ENCODE results near the gene NRAP. TPM values are rescaled to one million over a fixed set of nuclear protein-coding genes. Genes with fewer than 3 reads are reported as not detected.
A peak's percentile ranks its signal among the peaks of the same experiment; 100 is the strongest.

Gene NRAP, protein sequence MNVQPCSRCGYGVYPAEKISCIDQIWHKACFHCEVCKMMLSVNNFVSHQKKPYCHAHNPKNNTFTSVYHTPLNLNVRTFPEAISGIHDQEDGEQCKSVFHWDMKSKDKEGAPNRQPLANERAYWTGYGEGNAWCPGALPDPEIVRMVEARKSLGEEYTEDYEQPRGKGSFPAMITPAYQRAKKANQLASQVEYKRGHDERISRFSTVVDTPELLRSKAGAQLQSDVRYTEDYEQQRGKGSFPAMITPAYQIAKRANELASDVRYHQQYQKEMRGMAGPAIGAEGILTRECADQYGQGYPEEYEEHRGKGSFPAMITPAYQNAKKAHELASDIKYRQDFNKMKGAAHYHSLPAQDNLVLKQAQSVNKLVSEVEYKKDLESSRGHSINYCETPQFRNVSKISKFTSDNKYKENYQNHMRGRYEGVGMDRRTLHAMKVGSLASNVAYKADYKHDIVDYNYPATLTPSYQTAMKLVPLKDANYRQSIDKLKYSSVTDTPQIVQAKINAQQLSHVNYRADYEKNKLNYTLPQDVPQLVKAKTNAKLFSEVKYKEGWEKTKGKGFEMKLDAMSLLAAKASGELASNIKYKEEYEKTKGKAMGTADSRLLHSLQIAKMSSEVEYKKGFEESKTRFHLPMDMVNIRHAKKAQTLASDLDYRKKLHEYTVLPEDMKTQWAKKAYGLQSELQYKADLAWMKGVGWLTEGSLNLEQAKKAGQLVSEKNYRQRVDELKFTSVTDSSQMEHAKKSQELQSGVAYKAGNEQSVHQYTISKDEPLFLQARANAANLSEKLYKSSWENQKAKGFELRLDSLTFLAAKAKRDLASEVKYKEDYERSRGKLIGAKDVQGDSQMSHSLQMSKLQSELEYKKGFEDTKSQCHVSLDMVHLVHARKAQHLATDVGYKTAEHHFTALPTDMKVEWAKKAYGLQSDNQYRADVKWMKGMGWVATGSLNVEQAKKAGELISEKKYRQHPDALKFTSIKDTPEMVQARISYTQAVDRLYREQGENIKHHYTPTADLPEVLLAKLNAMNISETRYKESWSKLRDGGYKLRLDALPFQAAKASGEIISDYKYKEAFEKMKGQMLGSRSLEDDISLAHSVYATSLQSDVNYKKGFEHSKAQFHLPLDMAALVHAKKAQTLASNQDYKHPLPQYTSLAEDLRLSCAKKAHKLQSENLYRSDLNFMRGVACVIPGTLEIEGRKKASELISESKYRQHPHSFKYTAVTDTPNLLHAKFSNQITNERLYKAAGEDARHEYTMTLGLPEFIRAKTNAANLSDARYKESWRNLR (N-terminal part only)
- total RNA-seq (1,000 to 10,000 TPM in 6 of 10 donors, 100 to 1,000 TPM in 4; 633 to 1,999 (median 1,413) TPM), polyA plus RNA-seq (100 to 1,000 TPM; 168 to 226 TPM)
- long read RNA-seq, donor 1, full-length matches to known transcripts = 17 of 488 reads
- long read RNA-seq, donor 1, partial matches to known transcripts = 412 of 488 reads
- long read RNA-seq, donor 1, other reads (novel, unspliced or antisense) = 59 of 488 reads
- long read RNA-seq, donor 2, full-length matches to known transcripts = 50 of 1,039 reads
- long read RNA-seq, donor 2, partial matches to known transcripts = 906 of 1,039 reads
- long read RNA-seq, donor 2, other reads (novel, unspliced or antisense) = 83 of 1,039 reads
- long read RNA-seq, donor 3, full-length matches to known transcripts = 1 of 978 reads
- long read RNA-seq, donor 3, partial matches to known transcripts = 900 of 978 reads
- long read RNA-seq, donor 3, other reads (novel, unspliced or antisense) = 77 of 978 reads

DNA sequence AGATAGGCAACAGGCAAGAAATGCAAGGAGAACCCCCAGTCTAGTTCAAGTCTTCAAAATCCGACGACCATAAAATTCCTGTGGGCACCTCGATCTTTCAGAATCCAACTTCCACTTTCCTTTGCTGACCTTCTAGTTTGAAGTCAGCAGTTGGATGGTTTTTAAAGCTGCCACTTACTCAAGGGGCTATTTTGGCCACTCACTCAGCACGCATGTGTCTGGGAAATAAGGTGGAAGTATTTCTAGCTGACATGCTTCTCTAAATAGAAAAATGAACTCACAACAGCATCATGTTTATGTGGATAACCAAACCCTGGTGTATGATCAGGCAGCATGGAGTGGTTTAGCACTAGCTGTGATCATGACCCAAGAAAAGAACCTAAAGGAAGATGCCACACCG is at the start of gene NRAP:
Gene NRAP (minus strand): TSS at position 134 of the 400 bp plus-strand sequence. CDS start 159 bp downstream, outside the sequence.
- Histone ChIP-seq H3K27ac (peak within 1 kb of the TSS; percentile 55 to 97 (median 84)), H3K9me3 (no peaks in the 10 kb centered on the region), H3K4me1 (peaks cover 0 to 10% (median 4%) of the 10 kb centered on the region in 9 donors), H3K27me3 (no peaks in the 10 kb centered on the region), H3K4me3 (peak within 1 kb of the TSS; percentile 8 to 60 (median 46)), H3K36me3 (peaks cover 0 to 10% (median 0%) of the 10 kb centered on the region in 9 donors)
- DNase-seq = peak in 1 of 2 donors; percentile 56
- TF ChIP-seq, protein P1, sequence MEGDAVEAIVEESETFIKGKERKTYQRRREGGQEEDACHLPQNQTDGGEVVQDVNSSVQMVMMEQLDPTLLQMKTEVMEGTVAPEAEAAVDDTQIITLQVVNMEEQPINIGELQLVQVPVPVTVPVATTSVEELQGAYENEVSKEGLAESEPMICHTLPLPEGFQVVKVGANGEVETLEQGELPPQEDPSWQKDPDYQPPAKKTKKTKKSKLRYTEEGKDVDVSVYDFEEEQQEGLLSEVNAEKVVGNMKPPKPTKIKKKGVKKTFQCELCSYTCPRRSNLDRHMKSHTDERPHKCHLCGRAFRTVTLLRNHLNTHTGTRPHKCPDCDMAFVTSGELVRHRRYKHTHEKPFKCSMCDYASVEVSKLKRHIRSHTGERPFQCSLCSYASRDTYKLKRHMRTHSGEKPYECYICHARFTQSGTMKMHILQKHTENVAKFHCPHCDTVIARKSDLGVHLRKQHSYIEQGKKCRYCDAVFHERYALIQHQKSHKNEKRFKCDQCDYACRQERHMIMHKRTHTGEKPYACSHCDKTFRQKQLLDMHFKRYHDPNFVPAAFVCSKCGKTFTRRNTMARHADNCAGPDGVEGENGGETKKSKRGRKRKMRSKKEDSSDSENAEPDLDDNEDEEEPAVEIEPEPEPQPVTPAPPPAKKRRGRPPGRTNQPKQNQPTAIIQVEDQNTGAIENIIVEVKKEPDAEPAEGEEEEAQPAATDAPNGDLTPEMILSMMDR (IDR thresholded peaks at IDR 0.05) = no peak
- intact Hi-C loops (cut with DNase I) = no loop called here
- ATAC-seq = peak; percentile 57 to 82 (median 68)
- 43 to 67% methylated on average over 5 of the region's 5 CpGs for WGBS, 2 donors

DNA sequence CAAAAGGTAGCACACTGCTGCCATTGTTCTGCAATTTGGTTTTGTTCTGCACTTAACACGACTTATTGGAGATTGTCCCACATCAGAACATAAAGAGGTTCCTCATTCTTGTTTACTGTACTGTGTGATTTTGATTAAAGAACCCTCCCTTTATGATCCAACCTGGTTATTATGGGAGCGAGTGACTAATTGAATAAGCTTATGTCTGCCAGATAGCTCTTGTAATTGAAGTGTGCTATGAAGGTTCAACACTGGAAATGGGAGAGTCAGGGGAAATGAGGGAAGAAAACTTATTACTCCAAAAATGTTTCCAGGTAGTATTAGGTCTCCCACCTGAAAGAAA is 49.8 kb upstream of the NRAP start:
- 84 to 89% methylated on average over 2 of the region's 2 CpGs for WGBS, 2 donors

GRCh38 chr10:113712755-113713639 is 49.2 kb upstream of the NRAP start:
- H3K9me3 ChIP-seq = peaks cover 0 to 5% (median 0%) of the 10 kb centered on the region in 11 donors
- DNase-seq (no peak), ATAC-seq (no peak)
- H3K4me1 ChIP-seq = peaks cover 0 to 32% (median 22%) of the 10 kb centered on the region in 9 donors
- 81 to 89% methylated on average over 8 of the region's 8 CpGs for WGBS, 2 donors
- H3K27me3 ChIP-seq = no peaks in the 10 kb centered on the region
- H3K27ac ChIP-seq = no peak overlapping the region
- no peak overlapping the region for H3K4me3 ChIP-seq
- TF ChIP-seq, protein P1 (IDR thresholded peaks at IDR 0.05) = no peak
- intact Hi-C loops (cut with DNase I) = loop anchor here in 1 of 10 donors (10.0 kb wide), 1 partner anchor 392 kb away; no protein-coding TSS in a partner anchor
- peaks cover 0 to 41% (median 4%) of the 10 kb centered on the region in 9 donors for H3K36me3 ChIP-seq

More for the DNA sequence above, 49.8 kb upstream of the NRAP start:
- no peaks in the 10 kb centered on the region for H3K27me3 ChIP-seq
- no peak overlapping the region for H3K4me3 ChIP-seq
- peaks cover 0 to 31% (median 21%) of the 10 kb centered on the region in 9 donors for H3K4me1 ChIP-seq
- TF ChIP-seq, protein P1 (IDR thresholded peaks at IDR 0.05) = no peak
- peaks cover 0 to 42% (median 4%) of the 10 kb centered on the region in 9 donors for H3K36me3 ChIP-seq
- intact Hi-C loops (cut with DNase I) = loop anchor here in 1 of 10 donors (10.0 kb wide), 1 partner anchor 391 kb away; no protein-coding TSS in a partner anchor
- no peak overlapping the region for H3K27ac ChIP-seq
- DNase-seq (no peak), ATAC-seq (no peak)
- H3K9me3 ChIP-seq = peaks cover 0 to 9% (median 0%) of the 10 kb centered on the region in 11 donors
